ENCODE data around the gene KDM4B.

The KDM4B gene

GRCh38 chr19:5070331-5070730 is 101.4 kb downstream of the KDM4B start:
- TF ChIP-seq CTCF (IDR thresholded peaks at IDR 0.05; ENCODE audit: low read depth, low read length), result no peak
- no peak for DNase-seq (ENCODE audit: extremely low read depth, low read depth)

GRCh38 chr19:5070930-5071329 is 102.0 kb downstream of the KDM4B start:
- TF ChIP-seq CTCF (IDR thresholded peaks at IDR 0.05; ENCODE audit: low read depth, low read length), result no peak
- DNase-seq (ENCODE audit: extremely low read depth, low read depth), result no peak

- TF ChIP-seq CTCF (IDR thresholded peaks at IDR 0.05; ENCODE audit: low read depth, low read length), result no peak
- DNase-seq (ENCODE audit: extremely low read depth, low read depth), result no peak
These were observed 102.7 kb downstream of the KDM4B start for GRCh38 chr19:5071579-5071978.

- TF ChIP-seq CTCF (IDR thresholded peaks at IDR 0.05; ENCODE audit: low read depth, low read length), result no peak
- DNase-seq (ENCODE audit: extremely low read depth, low read depth), result no peak
These were observed 103.2 kb downstream of the KDM4B start for GRCh38 chr19:5072115-5072514.

GRCh38 chr19:5073153-5073844 is 104.4 kb downstream of the KDM4B start:
- no peak for DNase-seq (ENCODE audit: extremely low read depth, low read depth)
- TF ChIP-seq CTCF (IDR thresholded peaks at IDR 0.05; ENCODE audit: low read depth, low read length), result no peak

- TF ChIP-seq CTCF (IDR thresholded peaks at IDR 0.05; ENCODE audit: low read depth, low read length), result no peak
- DNase-seq (ENCODE audit: extremely low read depth, low read depth), result no peak
These were observed 105.5 kb downstream of the KDM4B start for GRCh38 chr19:5074407-5074806.

- DNase-seq (ENCODE audit: extremely low read depth, low read depth), result no peak
- no peak for TF ChIP-seq CTCF (IDR thresholded peaks at IDR 0.05; ENCODE audit: low read depth, low read length)
These were observed 106.0 kb downstream of the KDM4B start for GRCh38 chr19:5074830-5075394.

Measured in AG09319 (cell line).